HFFc6 (cell line): ENCODE data around the gene PAEP. TPM values are rescaled to one million over a fixed set of nuclear protein-coding genes. Genes with fewer than 3 reads are reported as not detected.

Source experiments
- DNase-seq: peaks from one replicate; pipeline ENCODE4 v3.0.0-alpha.2; 2018
- H3K27ac Mint-ChIP-seq: 2 replicates; pipeline ENCODE4 v1.8.0; 2020; ENCODE audit warnings: mild to moderate bottlenecking, mixed read lengths
- H3K27me3 Mint-ChIP-seq: 2 replicates; pipeline ENCODE4 v1.8.0; 2021; ENCODE audit warnings: mild to moderate bottlenecking, moderate library complexity, mixed read lengths; ENCODE audit not compliant: insufficient read depth
- H3K36me3 Mint-ChIP-seq: 2 replicates; pipeline ENCODE4 v1.8.0; 2021; ENCODE audit warnings: low read depth, mixed read lengths
- H3K4me1 Mint-ChIP-seq: 2 replicates; pipeline ENCODE4 v1.8.0; 2020; ENCODE audit warnings: low read depth, mixed read lengths
- H3K4me3 Mint-ChIP-seq: 2 replicates; pipeline ENCODE4 v1.8.0; 2020; ENCODE audit warnings: mild to moderate bottlenecking, moderate library complexity, mixed read lengths
- H3K9me3 Mint-ChIP-seq: 2 replicates; pipeline ENCODE4 v1.8.0; 2020; ENCODE audit warnings: mild to moderate bottlenecking, mixed read lengths
- total RNA-seq, 6 experiments: library from RNA; stranded (reverse); fragmentation: NEBNext Ultra II Directional; extraction: Animal tissue kit (Norgen Biotek cat#: 25700); gene quantifications; 2 replicates in 1 of 6; 3 replicates in 5 of 6; pipeline ENCODE4 v1.2.3, GENCODE V29; 2021
- TF ChIP-seq, protein P1 (sequence below): fragments of 200-600 bp; sonication (generic); IDR thresholded peaks from 2 replicates; pipeline ENCODE4 v1.5.0; 2021; ENCODE audit warnings: antibody characterized with exemption, mild to moderate bottlenecking

Gene PAEP
- total RNA-seq, 6 experiments from 2014 or later = not detected

- H3K27me3 Mint-ChIP-seq = peaks cover 14% of the 10 kb centered on the region
- TF ChIP-seq, protein P1, sequence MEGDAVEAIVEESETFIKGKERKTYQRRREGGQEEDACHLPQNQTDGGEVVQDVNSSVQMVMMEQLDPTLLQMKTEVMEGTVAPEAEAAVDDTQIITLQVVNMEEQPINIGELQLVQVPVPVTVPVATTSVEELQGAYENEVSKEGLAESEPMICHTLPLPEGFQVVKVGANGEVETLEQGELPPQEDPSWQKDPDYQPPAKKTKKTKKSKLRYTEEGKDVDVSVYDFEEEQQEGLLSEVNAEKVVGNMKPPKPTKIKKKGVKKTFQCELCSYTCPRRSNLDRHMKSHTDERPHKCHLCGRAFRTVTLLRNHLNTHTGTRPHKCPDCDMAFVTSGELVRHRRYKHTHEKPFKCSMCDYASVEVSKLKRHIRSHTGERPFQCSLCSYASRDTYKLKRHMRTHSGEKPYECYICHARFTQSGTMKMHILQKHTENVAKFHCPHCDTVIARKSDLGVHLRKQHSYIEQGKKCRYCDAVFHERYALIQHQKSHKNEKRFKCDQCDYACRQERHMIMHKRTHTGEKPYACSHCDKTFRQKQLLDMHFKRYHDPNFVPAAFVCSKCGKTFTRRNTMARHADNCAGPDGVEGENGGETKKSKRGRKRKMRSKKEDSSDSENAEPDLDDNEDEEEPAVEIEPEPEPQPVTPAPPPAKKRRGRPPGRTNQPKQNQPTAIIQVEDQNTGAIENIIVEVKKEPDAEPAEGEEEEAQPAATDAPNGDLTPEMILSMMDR = no peak
- no peaks in the 10 kb centered on the region for H3K36me3 Mint-ChIP-seq
- H3K4me3 Mint-ChIP-seq = no peak overlapping the region
- H3K27ac Mint-ChIP-seq = no peak overlapping the region
- no peaks in the 10 kb centered on the region; the same call in 1 of the 2 replicates for H3K9me3 Mint-ChIP-seq
- no peaks in the 10 kb centered on the region for H3K4me1 Mint-ChIP-seq
- DNase-seq = no peak
These were observed 6.4 kb upstream of the PAEP start for GRCh38 chr9:135555203-135555602.

- peaks cover 13% of the 10 kb centered on the region for H3K27me3 Mint-ChIP-seq
- no peaks in the 10 kb centered on the region; the same call in 1 of the 2 replicates for H3K9me3 Mint-ChIP-seq
- TF ChIP-seq, protein P1 = no peak
- H3K4me3 Mint-ChIP-seq = no peak overlapping the region
- DNase-seq = no peak
- no peaks in the 10 kb centered on the region for H3K36me3 Mint-ChIP-seq
- H3K4me1 Mint-ChIP-seq = no peaks in the 10 kb centered on the region
- H3K27ac Mint-ChIP-seq = no peak overlapping the region
These were observed 5.6 kb upstream of the PAEP start for GRCh38 chr9:135555910-135556309.

DNA sequence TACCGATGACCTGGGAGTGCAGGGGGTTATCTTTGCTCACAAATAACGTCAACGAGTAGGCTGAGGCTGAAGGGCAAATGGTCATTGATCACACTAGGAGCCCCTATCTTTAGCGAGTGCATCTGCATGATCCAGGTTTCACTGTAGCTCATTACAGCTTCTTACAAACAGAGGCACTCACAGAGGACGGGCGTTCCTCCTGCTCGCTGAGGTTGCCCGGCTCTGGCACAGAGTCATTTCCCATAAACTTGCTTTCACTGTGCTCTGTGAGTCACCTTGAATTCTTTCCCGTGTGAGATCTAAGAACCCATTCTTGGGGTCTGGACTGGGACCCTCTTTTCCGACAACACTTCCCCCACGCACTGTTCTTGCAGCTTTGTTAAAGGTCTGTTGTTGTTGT lies 1.9 kb upstream of the PAEP start:
- H3K9me3 Mint-ChIP-seq = peaks cover 7% of the 10 kb centered on the region; the same call in 1 of the 2 replicates
- no peaks in the 10 kb centered on the region for H3K4me1 Mint-ChIP-seq
- TF ChIP-seq, protein P1 = no peak
- DNase-seq = no peak
- H3K27me3 Mint-ChIP-seq = peaks cover 2% of the 10 kb centered on the region
- no peaks in the 10 kb centered on the region for H3K36me3 Mint-ChIP-seq
- H3K4me3 Mint-ChIP-seq = no peak overlapping the region
- no peak overlapping the region for H3K27ac Mint-ChIP-seq

DNA sequence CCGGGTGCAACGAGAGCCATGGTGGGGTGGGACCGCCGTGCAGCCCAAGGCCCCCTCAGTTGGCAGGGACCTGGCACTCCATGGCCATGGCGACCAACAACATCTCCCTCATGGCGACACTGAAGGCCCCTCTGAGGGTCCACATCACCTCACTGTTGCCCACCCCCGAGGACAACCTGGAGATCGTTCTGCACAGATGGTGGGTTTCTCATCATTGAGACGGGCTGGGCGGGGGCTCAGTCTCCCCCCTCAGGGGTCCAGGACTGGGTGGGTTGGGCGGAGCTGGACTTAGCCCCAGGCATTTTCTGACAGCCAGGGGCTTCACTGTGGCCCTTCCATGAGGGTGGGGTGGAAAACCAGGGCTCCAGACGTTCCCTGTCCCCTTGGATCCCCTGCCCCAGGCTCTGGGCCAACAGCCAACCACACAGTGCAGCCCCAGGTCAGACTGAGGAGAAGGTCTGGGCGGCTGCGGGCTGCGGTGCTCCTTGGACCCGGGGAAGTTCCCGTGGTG lies 734 bp downstream of the PAEP start:
- TF ChIP-seq, protein P1 = no peak
- peaks cover 7% of the 10 kb centered on the region; the same call in 1 of the 2 replicates for H3K9me3 Mint-ChIP-seq
- no peak overlapping the region for H3K4me3 Mint-ChIP-seq
- no peak overlapping the region for H3K27ac Mint-ChIP-seq
- H3K36me3 Mint-ChIP-seq = no peaks in the 10 kb centered on the region
- H3K4me1 Mint-ChIP-seq = no peaks in the 10 kb centered on the region
- DNase-seq = no peak
- peaks cover 4% of the 10 kb centered on the region; the same call in 1 of the 2 replicates for H3K27me3 Mint-ChIP-seq

DNA sequence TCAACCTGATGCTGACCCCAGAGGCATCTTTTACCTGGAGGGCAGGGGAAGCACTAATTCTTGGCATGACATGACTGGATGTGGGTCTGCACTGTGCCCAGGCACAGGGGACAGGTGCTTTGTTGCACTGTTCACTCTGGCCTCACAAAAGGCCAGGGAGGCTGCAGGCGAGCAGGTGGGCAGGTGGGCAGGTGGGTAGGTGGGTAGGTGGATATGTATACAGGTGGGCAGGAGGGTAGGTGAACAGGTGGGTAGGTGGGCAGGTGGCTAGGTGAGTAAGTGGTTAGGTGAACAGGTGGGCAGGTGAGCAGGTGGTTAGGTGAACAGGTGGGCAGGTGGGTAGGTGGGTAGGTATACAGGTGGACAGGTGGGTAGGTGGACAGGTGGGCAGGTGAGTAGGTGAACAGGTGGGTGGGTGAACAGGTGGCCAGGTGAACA lies 1.5 kb downstream of the PAEP start:
- Mint-ChIP-seq H3K27ac (no peak overlapping the region), H3K9me3 (peaks cover 7% of the 10 kb centered on the region; the same call in 1 of the 2 replicates), H3K36me3 (no peaks in the 10 kb centered on the region), H3K27me3 (peaks cover 6% of the 10 kb centered on the region), H3K4me1 (no peaks in the 10 kb centered on the region), H3K4me3 (no peak overlapping the region)
- TF ChIP-seq, protein P1 = no peak
- no peak for DNase-seq

GRCh38 chr9:135563858-135564257 lies 2.3 kb downstream of the PAEP start:
- DNase-seq = no peak
- peaks cover 8% of the 10 kb centered on the region for H3K27me3 Mint-ChIP-seq
- H3K4me1 Mint-ChIP-seq = no peaks in the 10 kb centered on the region
- H3K4me3 Mint-ChIP-seq = no peak overlapping the region
- H3K27ac Mint-ChIP-seq = no peak overlapping the region
- H3K9me3 Mint-ChIP-seq = peaks cover 9% of the 10 kb centered on the region; the same call in 1 of the 2 replicates
- TF ChIP-seq, protein P1 = no peak
- no peaks in the 10 kb centered on the region for H3K36me3 Mint-ChIP-seq
